Lower lobe of right lung (tissue), 2 donors: ENCODE data around the gene HYAL2. TPM values are rescaled to one million over a fixed set of nuclear protein-coding genes. Genes with fewer than 3 reads are reported as not detected.

Experiments
- ATAC-seq, 2 donors: fragments of 200-7000 bp; cut with Tn5 transposase; one replicate each; pipeline ENCODE4 v1.9.1; 2020 to 2022; ENCODE audit warnings: mild to moderate bottlenecking in 2 of 2, moderate library complexity in 2 of 2
- DNase-seq: peaks from one replicate; pipeline ENCODE4 v3.0.0-alpha.2; 2020
- H3K27ac ChIP-seq: fragments of 200-600 bp; one replicate; pipeline ENCODE4 v1.8.0; 2022
- H3K27me3 ChIP-seq: fragments of 200-600 bp; one replicate; pipeline ENCODE4 v1.8.0; 2022; ENCODE audit warnings: low read depth
- H3K36me3 ChIP-seq: fragments of 200-600 bp; one replicate; pipeline ENCODE4 v1.8.0; 2022; ENCODE audit warnings: mild to moderate bottlenecking
- H3K4me1 ChIP-seq: fragments of 200-600 bp; one replicate; pipeline ENCODE4 v1.8.0; 2022
- H3K4me3 ChIP-seq: fragments of 200-600 bp; one replicate; pipeline ENCODE4 v1.8.0; 2022; ENCODE audit warnings: mild to moderate bottlenecking
- H3K9me3 ChIP-seq: fragments of 200-600 bp; one replicate; pipeline ENCODE4 v1.8.0; 2022
- intact Hi-C: fragments of 100-400 bp; cut with DNase I; formaldehyde crosslinking; loops from one replicate; pipeline ENCODE4 v1.11.0; 2022
- total RNA-seq: library from RNA; stranded (reverse); fragmentation: NEBNext Ultra II Directional; extraction: Animal tissue kit (Norgen Biotek cat#: 25700); gene quantifications from one replicate; pipeline ENCODE4 v1.2.1, GENCODE V29; 2021
- TF ChIP-seq, protein P1 (sequence below): fragments of 200-600 bp; IDR thresholded peaks from one replicate; pipeline ENCODE4 v1.8.0; 2022; ENCODE audit warnings: antibody characterized with exemption, mild to moderate bottlenecking
- donor health status: DM: no; HTN: yes; CAD: no; lungs with severe emphysema.

The HYAL2 gene
- total RNA-seq, 1 donor from 2014 or later = 155 TPM

DNA sequence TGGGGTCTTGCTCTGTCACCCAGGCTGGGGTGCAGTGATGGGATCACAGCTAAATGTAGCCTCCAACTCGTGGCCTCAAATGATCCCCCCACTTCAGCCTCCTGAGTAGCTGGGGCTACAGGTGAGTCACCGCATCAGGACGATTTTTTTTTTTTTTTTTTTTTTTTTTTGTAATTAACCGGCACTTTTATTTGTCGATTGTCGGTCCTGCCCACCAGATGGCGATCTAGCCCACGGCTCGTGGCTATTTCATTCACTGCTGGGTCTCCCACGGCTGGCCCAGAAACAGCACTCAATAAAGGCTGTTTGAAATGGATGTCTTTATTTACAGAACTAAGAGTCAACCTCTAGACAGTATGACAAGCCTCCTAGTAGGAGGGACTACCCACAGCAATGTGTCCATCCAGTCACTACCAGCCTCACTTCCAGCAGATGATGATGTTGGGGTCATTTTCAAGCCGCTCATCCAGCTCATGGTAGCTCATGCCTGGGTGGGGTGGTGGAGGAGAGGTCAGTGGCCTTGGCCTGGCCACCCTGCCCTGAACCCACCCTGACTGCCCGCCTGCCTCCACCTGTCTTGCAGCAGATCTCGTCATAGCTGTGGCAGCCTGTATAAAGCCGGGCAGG, 24.8 kb upstream of the HYAL2 start:
- ATAC-seq = peak; percentile 2 to 4
- H3K4me3 ChIP-seq = no peak overlapping the region
- intact Hi-C loops = no loop called here
- no peaks in the 10 kb centered on the region for H3K9me3 ChIP-seq
- peaks cover 16% of the 10 kb centered on the region for H3K36me3 ChIP-seq
- no peaks in the 10 kb centered on the region for H3K27me3 ChIP-seq
- TF ChIP-seq, protein P1, sequence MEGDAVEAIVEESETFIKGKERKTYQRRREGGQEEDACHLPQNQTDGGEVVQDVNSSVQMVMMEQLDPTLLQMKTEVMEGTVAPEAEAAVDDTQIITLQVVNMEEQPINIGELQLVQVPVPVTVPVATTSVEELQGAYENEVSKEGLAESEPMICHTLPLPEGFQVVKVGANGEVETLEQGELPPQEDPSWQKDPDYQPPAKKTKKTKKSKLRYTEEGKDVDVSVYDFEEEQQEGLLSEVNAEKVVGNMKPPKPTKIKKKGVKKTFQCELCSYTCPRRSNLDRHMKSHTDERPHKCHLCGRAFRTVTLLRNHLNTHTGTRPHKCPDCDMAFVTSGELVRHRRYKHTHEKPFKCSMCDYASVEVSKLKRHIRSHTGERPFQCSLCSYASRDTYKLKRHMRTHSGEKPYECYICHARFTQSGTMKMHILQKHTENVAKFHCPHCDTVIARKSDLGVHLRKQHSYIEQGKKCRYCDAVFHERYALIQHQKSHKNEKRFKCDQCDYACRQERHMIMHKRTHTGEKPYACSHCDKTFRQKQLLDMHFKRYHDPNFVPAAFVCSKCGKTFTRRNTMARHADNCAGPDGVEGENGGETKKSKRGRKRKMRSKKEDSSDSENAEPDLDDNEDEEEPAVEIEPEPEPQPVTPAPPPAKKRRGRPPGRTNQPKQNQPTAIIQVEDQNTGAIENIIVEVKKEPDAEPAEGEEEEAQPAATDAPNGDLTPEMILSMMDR = peak; percentile 57
- peak; percentile 78 for DNase-seq
- H3K4me1 ChIP-seq = peaks cover 52% of the 10 kb centered on the region
- H3K27ac ChIP-seq = no peak overlapping the region

DNA sequence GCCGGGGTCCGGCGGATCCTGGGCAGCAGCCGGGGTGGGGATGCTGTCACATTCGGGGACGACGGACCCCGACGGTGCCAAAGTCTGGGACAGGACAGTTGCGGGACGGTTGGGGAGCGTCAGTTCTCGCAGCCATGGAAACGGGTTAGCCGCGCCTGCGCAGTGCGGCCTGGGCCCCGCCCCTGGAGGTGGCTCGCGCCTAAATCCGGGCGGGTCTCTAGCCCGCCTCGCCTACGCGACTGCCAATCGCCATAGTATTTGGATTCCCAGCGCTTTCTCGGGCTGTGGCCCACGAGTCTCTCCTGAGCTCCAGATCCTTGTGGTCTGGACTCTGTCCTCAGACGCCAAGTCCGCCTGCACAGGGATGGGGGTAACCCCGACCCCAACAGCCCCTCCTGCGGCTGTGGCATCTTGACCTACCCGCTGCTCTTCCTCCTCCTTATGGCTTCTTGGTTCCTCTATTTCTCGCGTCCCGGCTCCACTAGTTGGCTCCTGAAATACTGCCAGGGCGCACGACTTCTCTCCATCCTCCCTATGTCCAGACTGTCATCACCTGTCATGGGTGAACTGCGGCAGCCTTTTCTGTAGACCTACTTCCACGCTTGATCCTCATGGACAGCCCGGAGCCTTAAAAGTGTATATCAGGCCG, 23.2 kb upstream of the HYAL2 start, which contains the start of gene ZMYND10:
ZMYND10 (minus strand) TSS at position 147 of the 649 bp plus-strand sequence. CDS start 153 bp downstream, outside the sequence.
- TF ChIP-seq, protein P1 = no peak
- ATAC-seq (peak; percentile 41 to 55), DNase-seq (peak; percentile 84)
- Histone ChIP-seq H3K36me3 (peaks cover 16% of the 10 kb centered on the region), H3K4me1 (peaks cover 51% of the 10 kb centered on the region), H3K27me3 (no peaks in the 10 kb centered on the region), H3K27ac (peak within 1 kb of the TSS; percentile 59), H3K9me3 (no peaks in the 10 kb centered on the region), H3K4me3 (peak within 1 kb of the TSS; percentile 49)
- intact Hi-C loops = no loop called here

DNA sequence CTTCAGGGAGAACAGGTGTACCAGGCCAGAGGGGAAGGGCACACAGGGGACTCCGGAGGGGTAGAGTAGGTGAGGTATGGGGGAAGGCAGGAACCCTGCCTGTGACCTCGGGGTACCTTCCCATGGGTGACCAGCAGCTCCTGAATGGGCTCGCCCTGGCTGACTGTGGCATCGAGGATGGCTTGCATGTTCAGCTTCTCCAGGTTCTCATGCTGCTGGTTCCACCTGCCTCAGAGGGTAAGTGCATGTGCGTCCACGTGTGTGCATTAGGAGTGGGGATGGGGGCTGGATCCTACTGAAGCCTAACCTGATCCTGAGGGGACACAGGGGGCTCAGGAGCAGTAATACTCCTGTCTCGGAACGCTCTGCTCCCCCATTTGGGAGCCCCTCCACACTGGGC, 22.5 kb upstream of the HYAL2 start:
- H3K27me3 ChIP-seq = no peaks in the 10 kb centered on the region
- peaks cover 16% of the 10 kb centered on the region for H3K36me3 ChIP-seq
- H3K9me3 ChIP-seq = no peaks in the 10 kb centered on the region
- intact Hi-C loops = no loop called here
- ATAC-seq = no peak
- no peak overlapping the region for H3K27ac ChIP-seq
- H3K4me3 ChIP-seq = peak overlapping the region; percentile 49
- DNase-seq = no peak
- peaks cover 53% of the 10 kb centered on the region for H3K4me1 ChIP-seq
- TF ChIP-seq, protein P1 = no peak

DNA sequence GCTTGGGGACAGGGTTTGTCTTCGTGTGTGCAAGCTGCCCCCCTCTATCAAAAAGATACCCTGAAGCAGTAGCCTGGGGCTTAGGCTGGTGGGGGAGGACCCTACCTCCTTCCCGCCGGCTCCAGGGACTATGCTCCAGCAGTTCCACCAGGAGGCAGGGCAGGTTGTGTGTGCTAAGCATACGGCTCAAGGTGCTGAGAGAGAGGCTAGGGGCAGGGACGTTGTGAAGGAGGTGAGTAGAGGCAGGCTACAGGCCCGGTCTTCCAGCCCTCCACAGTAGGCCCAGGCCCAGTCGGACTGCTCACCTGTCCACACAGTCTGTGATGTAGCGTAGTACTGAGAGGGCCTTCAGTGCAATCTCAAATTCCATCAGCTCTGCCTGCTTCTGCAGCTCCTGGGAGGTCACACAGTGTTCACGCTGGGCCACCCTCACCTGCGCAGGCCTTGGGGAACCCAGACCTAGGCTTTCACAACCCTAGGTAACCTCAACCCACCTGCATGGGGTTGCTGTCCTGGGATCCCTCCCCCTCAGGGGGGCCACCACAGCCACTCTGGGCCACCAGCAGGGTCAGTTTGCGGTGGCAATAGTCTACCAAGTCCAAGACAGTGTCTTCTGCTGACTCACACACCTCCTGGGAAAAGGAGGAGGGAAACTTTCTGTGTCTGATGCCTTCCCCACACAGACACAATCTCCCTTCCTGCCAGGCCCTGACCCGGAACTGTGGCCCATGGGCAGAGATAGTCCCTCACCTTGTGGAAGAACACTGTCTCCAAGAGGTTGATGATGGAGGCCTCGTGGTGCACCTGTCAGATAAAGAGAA, 20.5 kb upstream of the HYAL2 start:
- TF ChIP-seq, protein P1 = no peak

DNA sequence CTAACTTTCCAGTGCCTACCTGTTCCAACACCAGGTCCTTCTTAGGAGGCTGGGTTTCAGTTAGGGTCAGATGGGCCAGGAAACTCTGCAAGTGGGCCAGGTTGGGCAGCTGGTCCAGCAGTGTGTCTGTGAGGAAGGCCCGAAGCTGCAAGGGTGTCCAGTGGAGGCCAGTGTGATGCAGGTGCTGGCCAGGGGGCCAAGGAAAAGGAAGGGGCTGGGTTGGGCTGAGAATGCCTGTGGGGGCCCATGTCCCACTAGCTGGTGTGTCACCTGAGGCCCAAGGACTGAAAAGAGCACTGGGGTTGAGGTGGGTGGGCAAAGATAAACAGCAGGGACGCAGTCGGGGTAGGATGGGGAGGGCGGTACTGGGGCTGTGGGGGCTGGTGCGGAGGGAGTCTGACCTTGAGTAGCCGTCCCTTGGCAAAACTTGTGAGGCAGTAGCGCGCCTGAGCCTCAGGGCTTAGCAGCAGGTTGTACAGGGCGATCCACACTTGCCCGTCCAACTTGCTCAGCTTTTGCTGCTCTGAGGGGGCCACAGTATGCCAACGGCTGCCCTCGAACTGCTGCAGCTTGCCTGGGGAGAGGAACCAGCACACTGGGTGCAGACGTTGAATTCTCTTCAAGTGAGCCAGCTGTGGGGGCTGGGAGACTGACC, 19.6 kb upstream of the HYAL2 start:
- ATAC-seq (no peak), DNase-seq (no peak)
- peaks cover 63% of the 10 kb centered on the region for H3K4me1 ChIP-seq
- peak overlapping the region; percentile 84 for H3K4me3 ChIP-seq
- H3K27me3 ChIP-seq = no peaks in the 10 kb centered on the region
- H3K9me3 ChIP-seq = no peaks in the 10 kb centered on the region
- intact Hi-C loops = no loop called here
- H3K36me3 ChIP-seq = no peaks in the 10 kb centered on the region
- TF ChIP-seq, protein P1 = no peak
- peak overlapping the region; percentile 98 for H3K27ac ChIP-seq

More for the DNA sequence above, 20.5 kb upstream of the HYAL2 start:
- DNase-seq (no peak), ATAC-seq (no peak)
- Histone ChIP-seq H3K4me1 (peaks cover 60% of the 10 kb centered on the region), H3K27ac (no peak overlapping the region), H3K4me3 (no peak overlapping the region), H3K36me3 (peaks cover 7% of the 10 kb centered on the region), H3K27me3 (no peaks in the 10 kb centered on the region), H3K9me3 (no peaks in the 10 kb centered on the region)
- intact Hi-C loops = no loop called here
